ENCODE data around the gene NBEA. TPM values are rescaled to one million over a fixed set of nuclear protein-coding genes. Genes with fewer than 3 reads are reported as not detected.

The NBEA gene
- total RNA-seq, 5 donors from 2014 or later (not counting 1 experiment from before 2014, with no cell fraction given): 1.3 to 8.7 (median 3.7) TPM

DNA sequence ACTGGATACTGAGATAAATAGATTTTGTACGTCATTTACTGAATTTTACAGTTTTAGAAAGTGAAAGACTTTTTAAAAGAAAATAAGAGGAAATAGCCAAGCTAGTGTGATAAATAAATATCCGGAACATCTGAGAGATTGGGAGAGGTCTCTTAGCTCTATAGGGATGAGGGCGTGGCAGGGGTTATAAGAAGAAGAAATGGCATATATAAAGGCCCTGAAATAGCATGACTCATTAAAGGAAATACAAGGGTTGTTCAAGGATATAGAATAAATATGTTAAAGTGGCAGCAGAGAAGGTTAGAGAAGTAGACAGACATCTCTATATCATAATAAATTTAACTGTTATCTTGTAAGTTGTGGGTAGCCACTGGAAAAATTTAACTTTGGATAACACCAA, 390.1 kb downstream of the NBEA start:
- ChIA-PET POLR2A (no interaction called here), CTCF (no interaction called here)
- H3K36me3 ChIP-seq (ENCODE audit: control insufficient read depth in 2 of 2, extremely low read depth in 1 of 2, insufficient read depth in 1 of 2, low read length in 1 of 2): no peaks in the 10 kb centered on the region
- H3K36me3 Mint-ChIP-seq: no peaks in the 10 kb centered on the region
- no peaks in the 10 kb centered on the region for H3K27me3 Mint-ChIP-seq
- H3K27me3 ChIP-seq (replicated peaks in 1 of 2; ENCODE audit: control insufficient read depth in 2 of 2, extremely low read depth in 1 of 2, insufficient read depth in 2 of 2, low read length in 1 of 2): no peaks in the 10 kb centered on the region
- H3K9me3 Mint-ChIP-seq: peaks cover 2 to 25% (median 12%) of the 10 kb centered on the region in 3 donors
- ATAC-seq (replicated peaks in 1 of 4) (no peak), DNase-seq (no peak)
- H3K4me1 ChIP-seq (ENCODE audit: control insufficient read depth in 1 of 2, extremely low read depth in 1 of 2, insufficient read depth in 2 of 2, low read length in 2 of 2): no peaks in the 10 kb centered on the region
- no peak overlapping the region for H3K4me3 Mint-ChIP-seq
- H3K27ac Mint-ChIP-seq: no peak overlapping the region
- no peaks in the 10 kb centered on the region for H3K4me1 Mint-ChIP-seq
- 70% methylated on average over 2 of the region's 3 CpGs for WGBS (ENCODE audit: insufficient coverage)
- H3K4me3 ChIP-seq (ENCODE audit: control insufficient read depth in 1 of 2, extremely low read depth in 1 of 2, low read length in 1 of 2): no peak overlapping the region
- no peak overlapping the region for H3K27ac ChIP-seq (ENCODE audit: low read length)
- no peaks in the 10 kb centered on the region for H3K9me3 ChIP-seq

DNA sequence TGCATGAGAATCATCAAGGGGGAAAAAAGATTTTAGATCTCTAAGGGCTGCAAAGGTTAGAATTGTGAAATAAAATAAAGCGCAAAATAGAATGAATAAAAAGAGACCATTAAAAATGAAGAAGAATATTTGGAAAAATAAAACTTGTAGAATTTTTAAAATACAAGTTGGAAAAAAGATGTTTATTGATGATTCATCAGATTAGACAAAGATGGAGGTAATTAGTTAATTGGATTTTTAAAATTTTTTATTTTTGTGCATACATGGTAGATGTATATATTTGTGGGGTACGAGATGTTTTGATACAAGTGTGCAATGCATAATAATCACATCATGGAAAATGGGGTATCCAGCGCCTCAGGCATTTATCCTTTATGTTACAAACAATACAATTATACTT, 391.1 kb downstream of the NBEA start:
- Histone ChIP-seq H3K27me3 (replicated peaks in 1 of 2; ENCODE audit: control insufficient read depth in 2 of 2, extremely low read depth in 1 of 2, insufficient read depth in 2 of 2, low read length in 1 of 2) (no peaks in the 10 kb centered on the region), H3K9me3 (no peaks in the 10 kb centered on the region), H3K27ac (ENCODE audit: low read length) (no peak overlapping the region), H3K4me1 (ENCODE audit: control insufficient read depth in 1 of 2, extremely low read depth in 1 of 2, insufficient read depth in 2 of 2, low read length in 2 of 2) (no peaks in the 10 kb centered on the region), H3K36me3 (ENCODE audit: control insufficient read depth in 2 of 2, extremely low read depth in 1 of 2, insufficient read depth in 1 of 2, low read length in 1 of 2) (no peaks in the 10 kb centered on the region), H3K4me3 (ENCODE audit: control insufficient read depth in 1 of 2, extremely low read depth in 1 of 2, low read length in 1 of 2) (no peak overlapping the region)
- Mint-ChIP-seq H3K27me3 (no peaks in the 10 kb centered on the region), H3K9me3 (peaks cover 0 to 21% (median 12%) of the 10 kb centered on the region in 3 donors), H3K27ac (no peak overlapping the region), H3K4me3 (no peak overlapping the region), H3K36me3 (no peaks in the 10 kb centered on the region), H3K4me1 (no peaks in the 10 kb centered on the region)
- POLR2A ChIA-PET: no interaction called here
- WGBS (ENCODE audit: insufficient coverage): no CpG with 5 or more reads among the region's 3 CpGs
- no peak for ATAC-seq (replicated peaks in 1 of 4)
- CTCF ChIA-PET: no interaction called here
- no peak for DNase-seq

DNA sequence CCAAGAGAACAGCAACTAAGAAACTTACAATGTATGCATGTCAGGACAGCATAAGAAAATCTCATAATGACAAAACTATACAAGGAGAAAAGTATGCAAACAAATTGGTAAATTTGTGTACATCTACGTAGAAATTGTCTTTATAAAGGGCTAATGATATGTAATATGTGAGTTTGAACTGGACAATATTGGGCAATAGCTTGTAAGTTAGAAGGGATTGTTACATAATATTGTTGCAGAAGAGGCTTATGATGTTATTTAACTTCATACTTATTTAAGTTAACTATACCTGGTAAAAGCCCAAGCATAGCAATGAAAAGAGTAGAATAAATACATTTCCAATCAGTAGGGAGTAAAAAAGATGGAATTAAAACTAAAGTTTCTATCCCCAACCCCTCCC, 400.4 kb downstream of the NBEA start:
- POLR2A ChIA-PET: no interaction called here
- DNase-seq: no peak
- H3K36me3 ChIP-seq (ENCODE audit: control insufficient read depth in 2 of 2, extremely low read depth in 1 of 2, insufficient read depth in 1 of 2, low read length in 1 of 2): no peaks in the 10 kb centered on the region
- Mint-ChIP-seq H3K36me3 (no peaks in the 10 kb centered on the region), H3K27ac (no peak overlapping the region), H3K4me1 (no peaks in the 10 kb centered on the region), H3K27me3 (no peaks in the 10 kb centered on the region), H3K4me3 (no peak overlapping the region), H3K9me3 (peaks cover 0 to 9% (median 0%) of the 10 kb centered on the region in 3 donors)
- no peak for ATAC-seq (replicated peaks in 1 of 4)
- H3K9me3 ChIP-seq: no peaks in the 10 kb centered on the region
- no peak overlapping the region for H3K4me3 ChIP-seq (ENCODE audit: control insufficient read depth in 1 of 2, extremely low read depth in 1 of 2, low read length in 1 of 2)
- no peaks in the 10 kb centered on the region for H3K4me1 ChIP-seq (ENCODE audit: control insufficient read depth in 1 of 2, extremely low read depth in 1 of 2, insufficient read depth in 2 of 2, low read length in 2 of 2)
- no peaks in the 10 kb centered on the region for H3K27me3 ChIP-seq (replicated peaks in 1 of 2; ENCODE audit: control insufficient read depth in 2 of 2, extremely low read depth in 1 of 2, insufficient read depth in 2 of 2, low read length in 1 of 2)
- no peak overlapping the region for H3K27ac ChIP-seq (ENCODE audit: low read length)
- WGBS (ENCODE audit: insufficient coverage): no CpG with 5 or more reads among the region's 1 CpG
- CTCF ChIA-PET: no interaction called here

DNA sequence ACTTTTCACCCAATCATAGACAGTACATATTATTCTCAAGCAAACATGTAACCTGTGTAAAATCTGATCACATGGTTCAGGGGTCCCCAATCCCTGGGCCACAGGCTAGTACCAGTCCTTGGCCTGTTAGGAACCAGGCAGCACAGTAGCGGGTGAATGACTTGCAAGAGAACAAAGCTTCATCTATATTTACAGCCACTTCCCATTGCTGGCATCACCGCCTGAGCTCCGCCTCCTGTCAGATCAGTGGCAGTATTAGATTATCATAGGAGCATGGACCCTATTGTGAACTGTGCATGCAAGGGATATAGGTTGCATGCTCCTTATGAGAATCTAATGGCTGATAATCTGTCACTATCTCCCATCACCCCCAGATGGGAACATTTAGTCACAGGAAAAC, 401.3 kb downstream of the NBEA start:
- H3K4me1 ChIP-seq (ENCODE audit: control insufficient read depth in 1 of 2, extremely low read depth in 1 of 2, insufficient read depth in 2 of 2, low read length in 2 of 2): no peaks in the 10 kb centered on the region
- no peaks in the 10 kb centered on the region for H3K9me3 ChIP-seq
- Mint-ChIP-seq H3K36me3 (no peaks in the 10 kb centered on the region), H3K9me3 (peaks cover 0 to 8% (median 0%) of the 10 kb centered on the region in 3 donors), H3K27me3 (no peaks in the 10 kb centered on the region), H3K27ac (no peak overlapping the region), H3K4me1 (no peaks in the 10 kb centered on the region), H3K4me3 (no peak overlapping the region)
- no peak overlapping the region for H3K27ac ChIP-seq (ENCODE audit: low read length)
- DNase-seq (no peak), ATAC-seq (replicated peaks in 1 of 4) (no peak)
- ChIA-PET CTCF (no interaction called here), POLR2A (no interaction called here)
- H3K27me3 ChIP-seq (replicated peaks in 1 of 2; ENCODE audit: control insufficient read depth in 2 of 2, extremely low read depth in 1 of 2, insufficient read depth in 2 of 2, low read length in 1 of 2): no peaks in the 10 kb centered on the region
- H3K36me3 ChIP-seq (ENCODE audit: control insufficient read depth in 2 of 2, extremely low read depth in 1 of 2, insufficient read depth in 1 of 2, low read length in 1 of 2): no peaks in the 10 kb centered on the region
- no CpG with 5 or more reads among the region's 3 CpGs for WGBS (ENCODE audit: insufficient coverage)
- no peak overlapping the region for H3K4me3 ChIP-seq (ENCODE audit: control insufficient read depth in 1 of 2, extremely low read depth in 1 of 2, low read length in 1 of 2)

DNA sequence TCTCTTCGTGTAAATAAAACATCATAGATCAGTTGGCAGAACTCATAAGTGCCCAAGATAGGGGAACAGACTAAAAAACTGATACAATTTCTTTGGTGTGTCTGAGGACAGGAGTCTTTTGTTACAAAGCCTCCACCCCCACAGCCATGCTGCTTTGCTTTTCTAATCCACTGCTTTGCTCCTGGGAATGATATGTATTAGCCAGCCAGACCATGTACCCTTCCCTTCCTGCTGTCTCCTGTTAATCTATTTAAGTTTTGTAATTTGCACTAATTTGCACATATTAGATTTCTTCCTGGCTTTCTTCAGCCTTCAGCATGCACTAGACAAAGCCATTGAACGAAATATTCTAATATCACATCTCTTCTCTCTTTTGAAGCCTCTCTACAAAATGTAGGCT, 403.9 kb downstream of the NBEA start:
- Mint-ChIP-seq H3K27me3 (no peaks in the 10 kb centered on the region), H3K27ac (no peak overlapping the region), H3K9me3 (peaks cover 0 to 2% (median 0%) of the 10 kb centered on the region in 3 donors), H3K36me3 (no peaks in the 10 kb centered on the region), H3K4me1 (no peaks in the 10 kb centered on the region), H3K4me3 (no peak overlapping the region)
- no CpG with 5 or more reads among the region's 2 CpGs for WGBS (ENCODE audit: insufficient coverage)
- Histone ChIP-seq H3K27ac (ENCODE audit: low read length) (no peak overlapping the region), H3K9me3 (no peaks in the 10 kb centered on the region), H3K4me1 (ENCODE audit: control insufficient read depth in 1 of 2, extremely low read depth in 1 of 2, insufficient read depth in 2 of 2, low read length in 2 of 2) (no peaks in the 10 kb centered on the region), H3K27me3 (replicated peaks in 1 of 2; ENCODE audit: control insufficient read depth in 2 of 2, extremely low read depth in 1 of 2, insufficient read depth in 2 of 2, low read length in 1 of 2) (no peaks in the 10 kb centered on the region), H3K4me3 (ENCODE audit: control insufficient read depth in 1 of 2, extremely low read depth in 1 of 2, low read length in 1 of 2) (no peak overlapping the region), H3K36me3 (ENCODE audit: control insufficient read depth in 2 of 2, extremely low read depth in 1 of 2, insufficient read depth in 1 of 2, low read length in 1 of 2) (no peaks in the 10 kb centered on the region)
- POLR2A ChIA-PET: no interaction called here
- DNase-seq (no peak), ATAC-seq (replicated peaks in 1 of 4) (no peak)
- CTCF ChIA-PET: no interaction called here

DNA sequence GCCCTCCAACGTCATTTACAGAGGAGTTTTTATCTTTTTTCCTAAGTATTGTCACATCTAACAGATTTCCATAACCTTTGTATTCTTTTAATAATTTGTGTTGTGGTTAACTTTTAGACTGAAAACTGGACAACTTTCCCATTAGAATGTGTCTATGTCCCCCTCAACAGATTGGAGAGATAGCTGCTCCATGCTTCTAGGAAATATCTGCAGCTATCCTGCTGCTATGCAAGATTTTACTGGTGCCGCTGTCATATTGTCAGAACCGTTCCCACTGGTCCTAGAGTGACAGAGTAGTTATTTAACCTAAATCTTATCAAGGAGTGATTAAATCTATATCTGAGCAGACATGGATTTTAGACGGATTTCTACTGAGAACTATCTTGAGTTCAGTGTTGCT, 404.4 kb downstream of the NBEA start:
- no peak overlapping the region for H3K4me3 Mint-ChIP-seq
- ATAC-seq (replicated peaks in 1 of 4): no peak
- no peaks in the 10 kb centered on the region for H3K27me3 Mint-ChIP-seq
- H3K36me3 Mint-ChIP-seq: no peaks in the 10 kb centered on the region
- ChIA-PET CTCF (no interaction called here), POLR2A (no interaction called here)
- no CpG with 5 or more reads among the region's 4 CpGs for WGBS (ENCODE audit: insufficient coverage)
- no peaks in the 10 kb centered on the region for H3K36me3 ChIP-seq (ENCODE audit: control insufficient read depth in 2 of 2, extremely low read depth in 1 of 2, insufficient read depth in 1 of 2, low read length in 1 of 2)
- H3K4me1 ChIP-seq (ENCODE audit: control insufficient read depth in 1 of 2, extremely low read depth in 1 of 2, insufficient read depth in 2 of 2, low read length in 2 of 2): no peaks in the 10 kb centered on the region
- no peaks in the 10 kb centered on the region for H3K4me1 Mint-ChIP-seq
- H3K27ac Mint-ChIP-seq: no peak overlapping the region
- DNase-seq: no peak
- H3K4me3 ChIP-seq (ENCODE audit: control insufficient read depth in 1 of 2, extremely low read depth in 1 of 2, low read length in 1 of 2): no peak overlapping the region
- H3K27ac ChIP-seq (ENCODE audit: low read length): no peak overlapping the region
- H3K9me3 Mint-ChIP-seq: peaks cover 0 to 2% (median 0%) of the 10 kb centered on the region in 3 donors
- no peaks in the 10 kb centered on the region for H3K9me3 ChIP-seq
- H3K27me3 ChIP-seq (replicated peaks in 1 of 2; ENCODE audit: control insufficient read depth in 2 of 2, extremely low read depth in 1 of 2, insufficient read depth in 2 of 2, low read length in 1 of 2): no peaks in the 10 kb centered on the region

DNA sequence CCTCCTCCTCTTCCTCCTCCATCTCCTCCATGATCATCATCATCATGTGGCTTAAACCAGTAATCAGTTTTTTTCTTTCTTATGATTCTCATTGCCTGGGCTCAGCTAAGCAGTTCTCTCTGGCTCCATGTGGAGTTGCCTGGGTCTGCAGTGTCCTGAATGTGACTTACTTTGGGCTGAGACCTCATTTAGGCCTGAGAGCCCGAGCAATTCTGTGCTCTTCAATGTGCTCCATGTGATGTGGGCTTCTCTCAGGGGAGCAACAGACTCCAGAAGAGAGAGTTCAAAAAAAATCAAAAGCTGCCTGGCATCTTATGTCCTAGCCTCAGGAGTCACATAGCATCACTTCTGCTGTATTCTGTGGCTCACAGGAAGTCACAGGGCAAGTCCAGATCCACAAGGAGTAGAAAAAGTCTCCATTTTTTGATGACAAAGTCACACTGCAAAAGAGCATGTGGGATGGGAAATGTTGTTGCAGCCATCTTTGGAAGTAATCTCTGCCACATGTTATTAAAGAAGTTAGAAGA, 405.7 kb downstream of the NBEA start:
- Mint-ChIP-seq H3K4me1 (no peaks in the 10 kb centered on the region), H3K27me3 (no peaks in the 10 kb centered on the region), H3K27ac (no peak overlapping the region), H3K36me3 (no peaks in the 10 kb centered on the region), H3K4me3 (no peak overlapping the region), H3K9me3 (no peaks in the 10 kb centered on the region)
- H3K36me3 ChIP-seq (ENCODE audit: control insufficient read depth in 2 of 2, extremely low read depth in 1 of 2, insufficient read depth in 1 of 2, low read length in 1 of 2): no peaks in the 10 kb centered on the region
- ChIA-PET POLR2A (no interaction called here), CTCF (no interaction called here)
- H3K27me3 ChIP-seq (replicated peaks in 1 of 2; ENCODE audit: control insufficient read depth in 2 of 2, extremely low read depth in 1 of 2, insufficient read depth in 2 of 2, low read length in 1 of 2): no peaks in the 10 kb centered on the region
- 60% methylated on average over 1 of the region's 1 CpG for WGBS (ENCODE audit: insufficient coverage)
- DNase-seq: no peak
- H3K4me1 ChIP-seq (ENCODE audit: control insufficient read depth in 1 of 2, extremely low read depth in 1 of 2, insufficient read depth in 2 of 2, low read length in 2 of 2): no peaks in the 10 kb centered on the region
- no peak for ATAC-seq (replicated peaks in 1 of 4)
- H3K27ac ChIP-seq (ENCODE audit: low read length): no peak overlapping the region
- no peak overlapping the region for H3K4me3 ChIP-seq (ENCODE audit: control insufficient read depth in 1 of 2, extremely low read depth in 1 of 2, low read length in 1 of 2)
- no peaks in the 10 kb centered on the region for H3K9me3 ChIP-seq
